Measurements from ENCODE around the gene PAK1. TPM values are rescaled to one million over a fixed set of nuclear protein-coding genes. Genes with fewer than 3 reads are reported as not detected.

The PAK1 gene
- total RNA-seq, 1 donor from 2014 or later: 7.7 TPM

GRCh38 chr11:77425346-77425745 lies 48.5 kb downstream of the PAK1 start:
- no peak for DNase-seq
- H3K36me3 ChIP-seq: no peaks in the 10 kb centered on the region
- no peak overlapping the region for H3K27ac ChIP-seq (replicated peaks)
- intact Hi-C loops (cut with micrococcal nuclease): no loop called here
- no peaks in the 10 kb centered on the region for H3K27me3 ChIP-seq (ENCODE audit: low read depth)
- no peaks in the 10 kb centered on the region for H3K4me1 ChIP-seq
- H3K9me3 ChIP-seq (replicated peaks): no peaks in the 10 kb centered on the region
- no peak overlapping the region for H3K4me3 ChIP-seq
- TF ChIP-seq, protein P1, sequence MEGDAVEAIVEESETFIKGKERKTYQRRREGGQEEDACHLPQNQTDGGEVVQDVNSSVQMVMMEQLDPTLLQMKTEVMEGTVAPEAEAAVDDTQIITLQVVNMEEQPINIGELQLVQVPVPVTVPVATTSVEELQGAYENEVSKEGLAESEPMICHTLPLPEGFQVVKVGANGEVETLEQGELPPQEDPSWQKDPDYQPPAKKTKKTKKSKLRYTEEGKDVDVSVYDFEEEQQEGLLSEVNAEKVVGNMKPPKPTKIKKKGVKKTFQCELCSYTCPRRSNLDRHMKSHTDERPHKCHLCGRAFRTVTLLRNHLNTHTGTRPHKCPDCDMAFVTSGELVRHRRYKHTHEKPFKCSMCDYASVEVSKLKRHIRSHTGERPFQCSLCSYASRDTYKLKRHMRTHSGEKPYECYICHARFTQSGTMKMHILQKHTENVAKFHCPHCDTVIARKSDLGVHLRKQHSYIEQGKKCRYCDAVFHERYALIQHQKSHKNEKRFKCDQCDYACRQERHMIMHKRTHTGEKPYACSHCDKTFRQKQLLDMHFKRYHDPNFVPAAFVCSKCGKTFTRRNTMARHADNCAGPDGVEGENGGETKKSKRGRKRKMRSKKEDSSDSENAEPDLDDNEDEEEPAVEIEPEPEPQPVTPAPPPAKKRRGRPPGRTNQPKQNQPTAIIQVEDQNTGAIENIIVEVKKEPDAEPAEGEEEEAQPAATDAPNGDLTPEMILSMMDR (IDR thresholded peaks at IDR 0.05; ENCODE audit: borderline replicate concordance): no peak

DNA sequence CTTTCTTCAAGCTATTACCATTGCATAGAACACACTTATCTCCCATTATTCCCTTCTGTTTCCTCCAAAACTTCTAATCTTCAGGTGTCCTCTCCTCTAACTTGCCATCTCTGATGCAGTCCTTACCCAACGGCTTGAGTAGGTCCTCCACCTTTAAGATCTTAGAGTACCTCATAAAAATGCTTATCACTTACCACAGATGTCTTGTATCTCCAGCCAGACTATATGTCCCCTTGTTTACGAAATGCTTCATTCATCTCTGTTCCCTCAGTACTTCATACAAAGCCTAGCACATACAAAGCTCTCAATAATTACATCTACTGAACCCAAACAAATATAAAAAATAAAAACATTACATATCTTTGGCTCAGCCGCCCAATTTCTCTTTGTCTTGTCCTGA lies 49.2 kb downstream of the PAK1 start:
- no peak for DNase-seq
- TF ChIP-seq, protein P1 (IDR thresholded peaks at IDR 0.05; ENCODE audit: borderline replicate concordance): no peak
- intact Hi-C loops (cut with micrococcal nuclease): no loop called here
- Histone ChIP-seq H3K9me3 (replicated peaks) (no peaks in the 10 kb centered on the region), H3K4me1 (no peaks in the 10 kb centered on the region), H3K27ac (replicated peaks) (no peak overlapping the region), H3K36me3 (no peaks in the 10 kb centered on the region), H3K27me3 (ENCODE audit: low read depth) (no peaks in the 10 kb centered on the region), H3K4me3 (no peak overlapping the region)

DNA sequence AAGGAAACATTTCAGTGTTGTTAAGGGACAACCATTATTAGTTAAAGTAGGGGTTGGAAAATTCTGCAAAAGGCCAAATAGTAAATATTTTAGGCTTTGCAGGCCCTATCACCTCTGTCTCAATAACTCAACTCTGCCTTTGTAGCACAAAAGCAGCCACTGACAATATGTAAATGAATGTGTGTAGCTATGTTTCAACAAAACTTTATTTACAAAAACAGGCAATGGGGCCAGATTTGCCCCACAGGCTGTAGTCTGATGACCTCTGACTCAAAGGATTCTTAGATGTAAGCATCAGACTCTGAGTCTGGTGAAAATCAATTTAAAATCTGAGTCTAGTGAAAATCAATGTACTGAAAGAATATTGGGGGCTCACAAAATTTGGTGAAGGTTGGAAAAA lies 50.3 kb downstream of the PAK1 start:
- H3K27ac ChIP-seq (replicated peaks): no peak overlapping the region
- no peaks in the 10 kb centered on the region for H3K9me3 ChIP-seq (replicated peaks)
- no peaks in the 10 kb centered on the region for H3K4me1 ChIP-seq
- H3K36me3 ChIP-seq: no peaks in the 10 kb centered on the region
- no peak overlapping the region for H3K4me3 ChIP-seq
- no peaks in the 10 kb centered on the region for H3K27me3 ChIP-seq (ENCODE audit: low read depth)
- DNase-seq: no peak
- intact Hi-C loops (cut with micrococcal nuclease): no loop called here
- TF ChIP-seq, protein P1 (IDR thresholded peaks at IDR 0.05; ENCODE audit: borderline replicate concordance): no peak

DNA sequence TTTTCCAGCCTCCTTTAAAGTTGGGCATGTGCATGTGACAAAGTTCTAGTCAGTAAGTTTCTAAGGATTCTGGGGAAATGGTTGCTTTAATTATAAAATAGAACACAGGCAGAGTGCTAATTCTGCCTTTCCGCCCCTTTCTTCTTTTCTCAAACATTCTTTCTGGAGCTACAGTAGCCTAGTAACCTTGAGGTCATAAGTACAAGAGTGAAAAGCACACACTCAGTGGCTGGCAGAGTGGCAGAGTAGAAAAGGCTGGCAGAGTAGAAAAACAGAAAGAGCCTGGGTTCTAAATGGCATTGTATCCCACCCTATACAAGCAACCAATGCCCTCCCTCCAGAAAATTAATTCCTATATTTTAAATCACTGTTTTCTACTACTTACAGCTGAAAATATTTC lies 51.2 kb downstream of the PAK1 start:
- Histone ChIP-seq H3K27ac (replicated peaks) (no peak overlapping the region), H3K27me3 (ENCODE audit: low read depth) (no peaks in the 10 kb centered on the region), H3K36me3 (no peaks in the 10 kb centered on the region), H3K9me3 (replicated peaks) (no peaks in the 10 kb centered on the region), H3K4me3 (no peak overlapping the region), H3K4me1 (no peaks in the 10 kb centered on the region)
- no peak for DNase-seq
- intact Hi-C loops (cut with micrococcal nuclease): no loop called here
- TF ChIP-seq, protein P1 (IDR thresholded peaks at IDR 0.05; ENCODE audit: borderline replicate concordance): no peak

- H3K4me3 ChIP-seq: no peak overlapping the region
- H3K36me3 ChIP-seq: no peaks in the 10 kb centered on the region
- no peaks in the 10 kb centered on the region for H3K9me3 ChIP-seq (replicated peaks)
- TF ChIP-seq, protein P1 (IDR thresholded peaks at IDR 0.05; ENCODE audit: borderline replicate concordance): no peak
- H3K27ac ChIP-seq (replicated peaks): no peak overlapping the region
- intact Hi-C loops (cut with micrococcal nuclease): no loop called here
- H3K27me3 ChIP-seq (ENCODE audit: low read depth): no peaks in the 10 kb centered on the region
- no peak for DNase-seq
- no peaks in the 10 kb centered on the region for H3K4me1 ChIP-seq
Measured at GRCh38 chr11:77421041-77421723, 52.7 kb downstream of the PAK1 start.

Data from left ventricle myocardium inferior (tissue), 1 donor.